Stimulated activated CD8-positive, alpha-beta memory T cell treated with anti-CD3 and anti-CD28 coated beads, Interleukin-4, amount 100 ng/mL, for 24 hours (primary cell): ENCODE data around the gene CENPP.
"Not testable (repeated sequence)": the region's sequence is repeated elsewhere in the genome, so short reads cannot be mapped to it uniquely, and the experiment has no call there.

Source experiments
- DNase-seq: peaks from one replicate; pipeline ENCODE4 v3.0.0-alpha.2; 2020; ENCODE audit warnings: low read depth

CENPP gene

DNA sequence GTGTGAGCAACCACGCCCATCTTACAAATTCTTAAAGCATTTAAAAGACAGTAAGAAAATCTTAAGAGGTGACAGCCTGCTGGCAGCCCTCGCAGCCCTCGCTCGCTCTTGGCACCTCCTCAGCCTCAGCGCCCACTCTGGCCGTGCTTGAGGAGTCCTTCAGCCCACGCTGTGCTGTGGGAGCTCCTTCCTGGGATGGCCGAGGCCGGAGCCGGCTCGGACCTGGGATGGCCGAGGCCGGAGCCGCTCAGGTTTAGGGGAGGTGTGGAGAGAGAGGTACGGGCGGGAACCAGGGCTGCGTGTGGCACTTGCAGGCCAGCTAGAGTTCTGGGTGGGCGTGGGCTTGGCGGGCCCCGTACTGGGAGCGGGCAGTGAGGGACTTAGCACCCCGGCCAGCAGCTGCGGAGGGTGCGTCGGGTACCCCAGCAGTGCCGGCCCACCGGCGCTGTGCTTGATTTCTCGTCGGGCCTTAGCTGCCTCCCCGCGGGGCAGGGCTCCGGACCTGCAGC lies 219.3 kb downstream of the CENPP start:
- no peak for DNase-seq

DNA sequence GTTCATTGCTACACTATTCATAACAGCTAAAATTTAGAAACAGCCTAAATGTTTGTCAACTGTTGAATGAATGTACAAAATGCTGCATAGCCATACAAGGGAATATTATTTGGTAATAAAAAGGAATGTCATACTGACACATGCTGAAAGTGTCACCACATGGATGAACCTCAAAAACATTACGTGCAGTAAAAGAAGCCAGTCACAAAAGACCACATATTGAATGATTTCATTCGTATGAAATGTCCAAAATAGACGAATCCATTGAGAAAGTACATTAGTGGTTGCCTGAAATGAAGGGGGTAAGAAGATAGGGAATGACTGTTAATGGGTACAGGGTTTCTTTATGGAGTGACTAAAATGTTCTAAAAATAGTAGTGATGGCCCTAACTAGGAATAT lies 221.6 kb downstream of the CENPP start:
- no peak for DNase-seq

DNA sequence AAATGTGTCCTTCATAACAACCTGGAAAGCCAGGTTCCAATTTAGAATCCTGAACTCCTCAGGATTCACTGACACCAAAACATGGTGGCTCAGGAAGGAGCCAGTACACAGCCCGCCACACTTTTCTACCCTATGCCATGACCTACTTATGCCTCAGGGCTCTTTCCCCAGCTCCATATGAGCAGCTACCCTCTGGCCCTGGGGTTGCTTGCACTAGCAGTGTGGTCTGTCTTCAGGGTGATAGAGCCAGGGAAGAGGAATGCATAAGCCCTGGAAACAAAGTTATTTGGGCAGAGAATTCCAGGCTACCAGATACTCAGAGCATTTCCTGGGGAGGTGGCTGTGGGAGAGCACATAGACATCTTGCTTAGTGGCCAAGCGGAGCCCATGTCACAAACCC lies 225.0 kb downstream of the CENPP start:
- no peak for DNase-seq

DNA sequence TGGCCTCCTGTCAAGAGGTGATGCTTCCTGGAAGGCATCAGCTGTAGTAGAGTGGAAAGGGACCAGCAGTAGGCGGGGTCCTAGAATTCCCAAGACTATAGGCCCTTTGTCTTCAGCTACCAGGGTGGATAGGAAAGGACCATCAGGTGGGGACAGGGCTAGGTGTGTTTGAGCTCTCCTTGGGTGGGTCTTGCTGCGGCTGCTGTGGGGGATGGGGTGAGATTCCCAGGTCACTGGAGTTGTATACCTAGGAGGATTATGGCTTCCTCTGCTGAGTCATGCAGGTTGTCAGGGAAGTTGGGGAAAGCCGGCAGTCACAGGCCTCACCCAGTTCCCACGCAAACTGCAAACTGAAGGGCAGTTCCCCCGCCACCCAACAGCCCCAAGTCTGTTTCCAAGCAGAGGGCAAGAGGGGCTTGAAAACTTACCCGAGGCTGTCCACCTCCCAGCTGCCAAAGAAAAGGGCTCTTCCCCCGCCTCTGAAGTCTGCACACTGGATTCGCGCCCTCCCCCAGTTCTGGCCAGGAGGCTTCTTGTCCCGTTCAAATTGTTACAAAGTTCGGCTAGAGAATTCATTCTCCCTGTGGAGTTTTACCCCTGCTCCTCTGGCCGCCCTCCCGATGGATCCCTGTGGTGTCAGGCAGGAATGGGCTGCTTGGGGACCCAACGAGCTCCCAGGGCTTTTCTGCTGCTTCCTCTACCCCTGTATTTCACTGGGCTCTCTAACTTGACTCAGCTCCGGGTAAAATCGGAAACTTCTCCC lies 233.0 kb downstream of the CENPP start:
- DNase-seq: no peak

DNA sequence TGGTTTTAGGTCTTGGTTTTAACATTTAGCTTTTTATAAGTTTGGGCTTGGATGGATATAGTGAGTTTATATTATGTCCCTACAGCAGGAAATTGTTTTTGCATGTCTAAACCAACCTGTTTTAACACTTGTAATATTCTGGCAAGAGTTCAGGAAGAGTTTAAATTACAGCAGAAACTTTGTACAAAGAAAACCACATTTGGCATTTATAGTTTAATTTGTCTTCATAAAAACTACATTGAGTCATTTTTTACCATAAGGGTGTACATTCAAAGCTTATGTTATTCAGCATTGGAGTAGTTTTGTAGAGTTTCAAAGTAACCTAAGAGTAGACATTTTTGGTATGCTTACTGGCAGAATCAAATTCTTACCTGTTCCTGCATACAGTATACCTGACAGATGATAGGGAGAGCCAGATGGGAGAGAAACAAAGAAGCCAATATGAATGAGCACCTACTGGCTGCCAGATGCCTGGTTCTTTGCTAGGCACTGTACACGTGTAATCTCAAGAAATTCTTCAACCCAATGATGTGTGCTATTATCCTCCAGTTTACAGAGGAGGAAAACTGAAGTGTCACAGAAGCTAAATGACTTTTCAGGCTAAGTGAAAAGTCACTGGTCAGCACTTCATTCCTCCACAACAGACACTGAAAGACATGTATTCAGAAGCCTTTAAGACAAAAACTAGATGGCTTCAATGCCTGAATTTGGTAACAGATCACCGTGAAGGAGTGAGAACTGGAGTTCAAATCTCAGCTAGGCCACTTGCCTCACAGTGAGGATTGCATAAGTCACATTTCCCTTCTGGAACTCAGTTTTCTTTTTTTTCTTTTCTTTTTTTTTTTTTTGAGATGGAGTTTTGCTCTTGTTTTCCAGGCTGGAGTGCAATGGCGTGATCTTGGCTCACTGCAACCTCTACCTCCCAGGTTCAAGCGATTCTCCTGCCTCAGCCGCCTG lies 235.9 kb downstream of the CENPP start:
- DNase-seq: no peak

DNA sequence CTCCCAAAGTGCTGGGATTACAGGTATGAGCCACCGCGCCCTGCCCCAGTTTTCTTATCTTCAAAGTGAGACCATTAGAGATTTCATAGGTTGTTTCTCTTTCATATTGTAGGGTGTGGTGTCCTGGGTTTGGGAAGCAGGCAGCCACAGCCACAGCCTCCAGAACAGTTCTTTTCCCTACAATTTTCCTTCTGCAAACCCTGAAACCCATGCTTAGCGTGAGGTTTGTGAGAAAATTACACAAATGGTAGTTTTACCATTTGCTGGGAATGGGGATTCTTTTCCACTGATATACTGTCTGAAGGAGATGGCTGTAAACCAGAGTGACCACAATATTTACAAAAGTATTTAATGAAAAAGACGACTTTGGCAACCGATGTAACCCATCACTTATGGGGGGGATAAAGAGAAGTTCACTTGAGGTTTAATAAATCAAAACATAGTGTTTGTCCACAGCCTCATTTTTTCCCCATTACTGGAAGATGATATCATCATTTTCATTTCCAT lies 236.8 kb downstream of the CENPP start:
- DNase-seq: no peak

DNA sequence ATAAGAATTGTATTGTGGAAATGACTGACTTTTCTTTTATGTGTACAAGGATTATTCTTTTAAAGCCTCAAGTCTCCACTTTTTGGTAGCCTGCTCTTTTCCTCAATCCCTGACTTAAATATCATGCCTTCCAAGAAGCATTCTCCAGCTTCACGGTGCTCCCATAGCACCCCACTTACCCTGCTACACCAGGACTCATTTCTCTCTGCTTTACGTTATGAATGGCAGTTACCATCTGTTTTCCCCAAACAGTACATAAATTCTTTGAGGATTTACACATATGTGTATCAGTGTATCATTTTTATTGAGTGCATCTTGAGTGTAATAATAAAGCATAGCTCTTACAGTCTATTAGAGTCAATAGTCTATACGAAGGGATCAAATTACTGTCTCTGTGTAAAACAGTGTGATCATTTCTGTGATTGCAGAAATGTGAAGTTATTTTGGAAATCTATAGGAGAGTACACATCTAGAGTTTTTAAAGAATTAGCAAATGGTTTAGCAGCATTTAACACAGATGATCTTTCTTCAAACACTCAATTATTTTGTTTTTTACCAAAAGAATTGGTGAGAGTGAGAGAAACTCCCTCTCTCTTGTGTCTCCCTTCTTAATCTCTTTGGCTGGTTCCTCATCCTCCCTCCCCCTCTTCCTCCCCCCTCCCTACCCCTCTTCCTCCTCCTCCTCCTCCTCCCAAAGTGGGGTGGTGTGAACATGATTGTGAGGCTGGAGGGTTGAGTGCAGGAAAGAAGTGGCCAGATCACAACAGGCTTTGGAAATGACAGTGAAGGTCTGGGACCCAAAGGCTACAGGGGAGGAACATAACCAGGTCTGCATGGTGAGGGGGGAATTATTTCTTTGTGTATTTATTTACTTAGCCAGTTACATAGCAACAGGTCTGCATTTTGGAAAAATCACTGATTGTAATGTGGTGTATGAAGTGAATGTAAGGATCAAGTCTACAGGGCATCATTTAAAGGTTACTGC lies 237.7 kb downstream of the CENPP start:
- no peak for DNase-seq

DNA sequence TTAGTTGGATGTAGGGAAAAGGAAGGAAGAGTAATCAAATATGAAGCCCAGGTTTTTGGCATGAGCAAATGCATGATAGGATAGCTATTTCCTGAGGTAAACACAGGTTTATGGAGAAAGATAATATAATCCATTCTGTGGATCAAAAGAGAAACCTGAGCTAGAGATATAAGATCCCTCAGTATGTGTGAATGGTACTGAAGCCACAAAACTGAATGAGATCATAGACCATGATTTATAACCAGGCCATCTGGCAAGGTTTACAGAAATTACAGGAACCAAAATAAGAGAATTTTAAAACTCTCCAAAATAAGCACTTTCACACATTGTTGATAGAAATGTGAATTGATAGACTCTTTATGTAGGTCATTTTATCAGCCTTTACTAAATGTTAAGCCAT lies 238.8 kb downstream of the CENPP start:
- no peak for DNase-seq

DNA sequence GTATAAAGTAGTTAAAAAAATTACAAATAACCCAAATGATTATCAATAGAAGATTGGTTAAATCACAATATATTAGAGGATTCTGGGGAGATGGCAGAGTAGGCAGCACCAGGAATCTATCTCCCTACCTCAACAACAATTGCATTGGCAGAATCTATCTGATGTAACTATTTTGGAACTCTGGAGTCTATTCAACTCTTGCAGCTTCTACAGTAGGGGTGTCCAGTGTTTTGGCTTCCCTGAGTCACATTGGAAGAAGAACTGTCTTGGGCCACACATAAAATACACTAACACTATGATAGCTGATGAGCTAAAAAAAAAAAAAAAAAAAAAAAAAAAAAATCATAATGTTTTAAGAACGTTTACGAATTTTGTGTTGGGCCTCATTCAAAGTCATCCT lies 239.2 kb downstream of the CENPP start:
- DNase-seq: no peak

DNA sequence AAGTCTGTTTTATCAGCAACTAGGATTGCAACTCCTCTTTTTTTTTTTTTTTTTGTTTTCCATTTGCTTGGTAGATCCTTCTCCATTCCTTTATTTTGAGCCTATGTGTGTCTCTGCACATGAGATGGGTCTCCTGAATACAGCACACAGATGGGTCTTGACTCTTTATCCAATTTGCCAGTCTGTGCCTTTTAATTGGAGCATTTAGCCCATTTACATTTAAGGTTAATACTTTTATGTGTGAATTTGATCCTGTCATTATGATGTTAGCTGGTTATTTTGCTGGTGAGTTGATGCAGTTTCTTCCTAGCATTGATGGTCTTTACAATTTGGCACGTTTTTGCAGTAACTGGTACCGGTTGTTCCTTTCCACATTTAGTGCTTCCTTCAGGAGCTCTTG lies 246.1 kb downstream of the CENPP start:
- not testable (repeated sequence) for DNase-seq

DNA sequence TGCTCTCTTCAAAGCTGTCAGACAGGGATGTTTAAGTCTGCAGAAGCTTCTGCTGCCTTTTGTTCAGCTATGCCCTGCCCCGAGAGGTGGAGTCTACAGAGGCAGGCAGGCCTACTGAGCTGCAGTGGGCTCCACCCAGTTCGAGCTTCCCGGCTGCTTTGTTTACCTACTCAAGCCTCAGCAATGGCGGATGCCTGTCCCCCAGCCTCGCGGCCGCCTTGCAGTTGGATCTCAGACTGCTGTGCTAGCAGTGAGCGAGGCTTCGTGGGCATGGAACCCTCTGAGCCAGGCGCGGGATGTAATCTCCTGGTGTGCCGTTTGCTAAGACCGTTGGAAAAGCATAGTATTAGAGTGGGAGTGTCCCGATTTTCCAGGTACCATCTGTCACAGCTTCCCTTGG lies 247.9 kb downstream of the CENPP start:
- not testable (repeated sequence) for DNase-seq

DNA sequence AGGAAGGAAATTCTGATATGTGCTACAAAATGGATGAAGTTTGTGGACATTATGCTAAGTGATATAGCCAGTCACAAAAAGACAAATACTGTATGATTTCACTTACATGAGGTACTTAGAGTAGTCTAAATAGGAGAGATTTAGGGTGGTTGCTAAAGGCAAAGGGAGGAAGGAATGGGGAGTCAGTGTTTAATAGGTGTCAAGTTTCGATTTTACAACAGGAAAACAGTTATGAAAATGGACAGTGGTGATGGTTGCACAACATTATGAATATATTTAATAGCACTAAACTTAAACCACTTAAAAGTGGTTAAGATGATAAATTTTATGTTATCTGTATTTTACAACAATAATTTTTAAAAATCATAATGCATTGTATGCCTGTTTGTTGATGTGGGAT lies 250.4 kb downstream of the CENPP start:
- DNase-seq: no peak

DNA sequence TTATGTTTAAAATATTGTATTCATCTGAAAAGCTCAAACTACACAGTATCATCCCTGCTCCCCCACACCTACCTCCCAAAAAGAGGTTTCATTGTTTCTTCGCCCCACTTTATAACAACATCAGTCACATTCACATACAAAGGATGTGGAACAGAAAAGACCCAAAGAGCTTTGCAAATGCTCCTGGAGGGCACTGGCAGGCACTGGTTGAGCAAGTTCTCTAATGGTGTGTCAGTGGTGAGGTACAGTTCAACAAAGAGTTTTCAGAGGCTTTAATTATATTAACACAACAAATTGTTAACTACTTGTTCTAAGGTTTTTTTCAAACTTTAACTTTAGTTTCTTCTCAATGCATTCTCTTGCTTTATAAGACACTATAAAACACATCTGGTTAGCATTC lies 264.2 kb downstream of the CENPP start:
- DNase-seq: no peak

DNA sequence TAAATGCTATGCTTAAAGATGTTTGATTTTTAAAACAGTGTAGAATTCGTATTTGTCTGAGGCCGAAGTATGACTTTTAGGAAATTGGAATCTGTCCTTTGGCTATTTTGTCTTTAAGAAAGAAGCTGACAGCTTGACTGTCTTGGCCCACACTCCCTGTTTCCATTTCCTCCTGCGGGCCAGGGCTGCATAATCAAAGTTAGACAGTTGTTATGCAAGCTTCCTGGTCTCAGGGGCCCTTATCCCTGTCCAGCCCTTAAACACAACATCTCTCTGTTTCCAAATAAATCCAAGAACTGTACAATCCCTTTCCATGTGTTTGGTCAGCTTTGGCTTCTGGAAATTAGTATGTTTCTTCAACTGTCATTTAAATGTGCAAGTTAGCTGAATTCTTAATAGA lies 264.6 kb downstream of the CENPP start:
- no peak for DNase-seq

DNA sequence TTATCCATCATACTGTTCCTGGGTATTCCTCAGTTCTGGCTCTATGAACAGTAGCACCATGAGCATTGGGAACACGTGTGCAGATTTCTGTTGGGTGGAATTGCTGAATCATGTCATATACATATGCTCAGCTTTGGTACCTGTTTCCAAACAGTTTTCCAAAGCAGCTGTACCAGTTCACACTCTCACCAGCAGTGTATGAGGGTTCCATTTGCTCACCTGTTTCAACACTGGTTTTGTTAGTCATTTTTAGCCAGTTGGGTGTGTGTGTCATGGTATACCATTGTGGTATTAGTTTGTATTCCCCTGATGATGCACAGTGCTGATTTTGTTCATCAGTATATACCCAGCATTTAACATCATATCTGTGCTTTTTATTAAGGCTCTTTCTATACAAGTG lies 266.8 kb downstream of the CENPP start:
- no peak for DNase-seq

DNA sequence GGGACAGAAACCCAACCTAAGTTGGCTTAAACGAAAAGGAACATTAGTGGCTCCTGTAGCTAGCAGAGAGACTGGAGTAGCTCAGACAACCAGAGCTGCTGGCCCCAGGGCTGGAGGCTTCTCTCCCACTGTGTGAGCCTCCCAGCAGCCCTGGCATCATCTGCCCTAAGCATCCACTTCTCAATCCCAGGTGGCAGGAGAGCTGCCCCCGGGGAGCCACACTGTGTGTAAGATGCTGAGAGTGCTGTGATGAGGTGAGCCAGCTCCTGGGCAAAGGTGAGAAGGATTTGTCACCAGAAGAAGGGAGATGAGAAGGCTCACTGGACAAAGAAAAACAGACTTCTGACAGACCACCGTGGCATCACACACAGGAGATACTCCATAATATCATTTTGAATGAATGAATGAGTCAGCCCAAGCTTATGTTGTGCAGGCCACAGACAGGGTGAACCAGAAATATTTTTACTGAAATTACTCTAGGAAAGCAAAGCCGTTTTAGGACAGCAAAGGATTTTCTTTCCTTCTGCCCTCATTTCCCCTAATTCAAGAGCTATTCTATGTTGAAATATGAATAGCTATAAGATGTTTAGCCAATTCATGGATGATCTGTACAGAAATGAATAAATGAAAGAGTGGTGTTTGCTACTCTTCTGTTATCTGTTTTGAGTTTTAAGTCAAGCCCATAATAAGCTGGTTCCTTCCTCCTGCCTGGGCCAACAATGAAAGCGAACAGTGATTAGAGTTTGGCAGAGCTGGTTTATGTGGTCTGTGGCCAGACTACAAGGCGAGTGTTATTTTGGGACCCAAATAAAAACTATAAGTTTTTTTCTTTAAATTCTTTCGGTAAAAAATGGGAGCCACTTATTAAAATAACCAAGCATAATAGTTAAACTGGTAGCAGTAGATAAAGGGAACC lies 267.5 kb downstream of the CENPP start:
- no peak for DNase-seq

DNA sequence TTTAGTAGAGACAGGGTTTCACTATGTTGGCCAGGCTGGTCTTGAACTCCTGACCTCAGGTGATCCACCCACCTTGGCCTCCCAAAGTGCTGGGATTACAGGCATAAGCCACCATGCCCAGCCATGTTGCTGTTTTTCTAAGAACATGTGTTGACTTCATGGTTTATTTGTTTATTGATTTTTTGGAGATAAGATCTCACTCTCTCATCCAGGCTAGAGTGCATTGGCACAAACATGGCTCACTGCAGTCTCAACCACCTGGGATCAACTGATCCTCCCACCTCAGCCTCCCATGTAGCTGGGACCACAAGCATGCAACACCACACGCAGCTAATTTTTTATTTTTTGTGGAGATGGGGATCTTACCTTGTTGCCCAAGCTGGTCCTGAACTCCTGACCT lies 269.3 kb downstream of the CENPP start:
- DNase-seq: not testable (repeated sequence)

DNA sequence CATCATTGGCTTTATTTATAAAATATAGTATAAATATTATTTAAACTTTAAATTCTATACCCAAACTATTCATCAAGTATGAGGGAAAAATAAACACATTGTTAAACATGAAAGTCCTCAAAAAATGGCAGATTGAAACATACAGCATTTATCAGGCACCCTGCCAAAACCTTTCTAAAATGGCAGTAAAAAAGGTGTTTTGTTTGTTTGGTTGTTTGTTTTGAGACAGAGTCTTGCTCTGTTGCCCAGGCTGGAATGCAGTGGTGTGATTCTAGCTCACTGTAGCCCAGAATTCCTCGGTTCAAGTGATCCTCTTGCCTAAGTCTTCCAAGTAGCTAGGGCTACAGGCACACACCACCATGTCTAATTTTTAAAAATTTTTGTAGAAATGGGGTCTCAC lies 270.2 kb downstream of the CENPP start:
- DNase-seq: no peak

DNA sequence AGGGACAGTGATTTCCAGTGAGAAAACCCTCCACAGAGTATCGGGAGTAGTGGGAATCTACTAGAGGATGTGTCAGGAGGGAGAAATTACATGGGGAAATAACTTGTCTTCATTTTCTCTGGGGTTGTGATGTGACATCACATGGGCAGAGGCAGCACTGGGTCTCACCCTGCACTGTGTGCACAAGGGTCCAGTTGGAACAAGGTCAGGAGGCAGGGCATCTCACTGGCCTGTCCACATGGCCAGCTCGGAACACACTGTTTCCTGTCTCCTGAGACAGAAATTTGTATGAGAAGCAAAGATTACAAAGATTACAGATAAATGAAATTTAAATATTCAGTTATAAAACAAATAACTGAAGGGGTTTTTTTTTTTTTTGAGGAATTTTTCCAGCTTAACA lies 272.6 kb downstream of the CENPP start:
- DNase-seq: no peak

DNA sequence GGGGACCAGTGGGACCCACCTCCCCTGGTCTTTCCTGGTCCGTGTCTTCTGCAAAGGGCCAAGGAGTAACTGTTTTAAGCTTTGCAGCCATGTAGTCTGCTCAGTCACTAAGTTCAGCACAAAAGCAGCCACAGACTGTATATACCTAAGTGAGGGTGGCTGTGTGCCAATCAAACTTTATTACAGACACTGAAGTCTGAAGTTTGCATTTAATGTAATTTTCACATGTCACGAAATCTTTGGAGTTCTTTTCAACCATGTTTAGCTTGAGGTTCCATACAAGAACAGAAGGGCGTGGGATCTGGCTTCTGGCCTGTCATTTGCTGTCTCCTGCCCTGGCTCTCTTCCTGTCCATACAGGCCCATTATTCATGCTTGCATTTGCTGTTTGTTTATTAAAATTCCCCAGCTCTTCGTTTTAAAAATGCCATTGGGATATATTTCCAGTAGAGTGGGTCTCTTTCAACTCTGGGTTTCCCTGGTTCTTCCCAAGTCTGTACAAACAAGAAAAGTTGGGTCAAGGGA lies 274.2 kb downstream of the CENPP start:
- no peak for DNase-seq
